Activated CD8-positive, alpha-beta memory T cell treated with anti-CD3 and anti-CD28 coated beads, Interleukin-2, amount 10 ng/mL, durations not matched to agents 7 days and 5 days (primary cell): Measurements from ENCODE around the gene EXOG. TPM values are rescaled to one million over a fixed set of nuclear protein-coding genes. Genes with fewer than 3 reads are reported as not detected.

Experiments
- ATAC-seq: fragments of 150-1000 bp; cut with Tn5 transposase; one replicate; pipeline ENCODE4 v1.10.0; 2021; ENCODE audit warnings: moderate library complexity
- CTCF ChIA-PET: fragments of 350-600 bp; sonication (Branson Sonifier 250); formaldehyde crosslinking; loops from one replicate; lab custom pipeline; 2021; ENCODE audit warnings: antibody characterized with exemption; lab: Charles Lee
- DNase-seq: peaks from one replicate; pipeline ENCODE4 v3.0.0-alpha.2; 2020
- H3K27ac Mint-ChIP-seq: one replicate; pipeline ENCODE4 v1.8.0; 2021; ENCODE audit warnings: mild to moderate bottlenecking, mixed read lengths
- H3K27me3 Mint-ChIP-seq: one replicate; pipeline ENCODE4 v1.8.0; 2021; ENCODE audit warnings: mixed read lengths
- H3K36me3 Mint-ChIP-seq: one replicate; pipeline ENCODE4 v1.8.0; 2021; ENCODE audit warnings: mild to moderate bottlenecking, mixed read lengths
- H3K4me1 Mint-ChIP-seq: one replicate; pipeline ENCODE4 v1.8.0; 2021; ENCODE audit warnings: mixed read lengths
- H3K4me3 Mint-ChIP-seq: one replicate; pipeline ENCODE4 v1.8.0; 2021; ENCODE audit warnings: mild to moderate bottlenecking, moderate library complexity, mixed read lengths
- H3K9me3 Mint-ChIP-seq: one replicate; pipeline ENCODE4 v1.8.0; 2022; ENCODE audit warnings: low read depth, mixed read lengths
- total RNA-seq, 2 experiments: library from RNA; stranded (reverse); gene quantifications; one replicate each; pipeline ENCODE4 v1.2.3, GENCODE V29; 2021

Gene EXOG
- total RNA-seq, 2 experiments from 2014 or later: 19.7 to 23.8 TPM

- DNase-seq (no peak), ATAC-seq (no peak)
- Mint-ChIP-seq H3K27me3 (peaks cover 5% of the 10 kb centered on the region), H3K4me1 (peaks cover 5% of the 10 kb centered on the region), H3K4me3 (no peak overlapping the region), H3K9me3 (no peaks in the 10 kb centered on the region), H3K36me3 (no peaks in the 10 kb centered on the region), H3K27ac (no peak overlapping the region)
- CTCF ChIA-PET: no interaction called here
Measured at GRCh38 chr3:38545550-38545949, 49.4 kb downstream of the EXOG start.

- H3K36me3 Mint-ChIP-seq: no peaks in the 10 kb centered on the region
- H3K27ac Mint-ChIP-seq: no peak overlapping the region
- H3K27me3 Mint-ChIP-seq: peaks cover 5% of the 10 kb centered on the region
- H3K9me3 Mint-ChIP-seq: no peaks in the 10 kb centered on the region
- no peak overlapping the region for H3K4me3 Mint-ChIP-seq
- CTCF ChIA-PET: no interaction called here
- peaks cover 5% of the 10 kb centered on the region for H3K4me1 Mint-ChIP-seq
- ATAC-seq: no peak
- DNase-seq: no peak
Measured at GRCh38 chr3:38545983-38546382, 49.8 kb downstream of the EXOG start.

GRCh38 chr3:38548154-38548931 is 52.2 kb downstream of the EXOG start:
- Mint-ChIP-seq H3K4me3 (no peak overlapping the region), H3K36me3 (no peaks in the 10 kb centered on the region), H3K9me3 (no peaks in the 10 kb centered on the region), H3K27ac (no peak overlapping the region), H3K4me1 (peaks cover 5% of the 10 kb centered on the region), H3K27me3 (peaks cover 5% of the 10 kb centered on the region)
- CTCF ChIA-PET: no interaction called here
- ATAC-seq: no peak
- DNase-seq: no peak

- peaks cover 5% of the 10 kb centered on the region for H3K27me3 Mint-ChIP-seq
- ATAC-seq (no peak), DNase-seq (no peak)
- peaks cover 5% of the 10 kb centered on the region for H3K4me1 Mint-ChIP-seq
- H3K36me3 Mint-ChIP-seq: no peaks in the 10 kb centered on the region
- no peak overlapping the region for H3K27ac Mint-ChIP-seq
- CTCF ChIA-PET: no interaction called here
- no peak overlapping the region for H3K4me3 Mint-ChIP-seq
- no peaks in the 10 kb centered on the region for H3K9me3 Mint-ChIP-seq
Measured at GRCh38 chr3:38549082-38549481, 52.9 kb downstream of the EXOG start.

GRCh38 chr3:38549486-38549885 is 53.3 kb downstream of the EXOG start:
- Mint-ChIP-seq H3K4me3 (no peak overlapping the region), H3K27me3 (peaks cover 5% of the 10 kb centered on the region), H3K4me1 (peaks cover 5% of the 10 kb centered on the region), H3K27ac (no peak overlapping the region), H3K36me3 (no peaks in the 10 kb centered on the region), H3K9me3 (no peaks in the 10 kb centered on the region)
- DNase-seq (peak; percentile 15), ATAC-seq (no peak)
- CTCF ChIA-PET: interaction anchor here (1.3 kb wide), 1 partner anchor 28 kb away, joined by 3 read pairs; no protein-coding TSS in a partner anchor

GRCh38 chr3:38549957-38550840 is 54.1 kb downstream of the EXOG start:
- peak; percentile 37 for DNase-seq
- Mint-ChIP-seq H3K4me3 (no peak overlapping the region), H3K4me1 (peaks cover 5% of the 10 kb centered on the region), H3K9me3 (no peaks in the 10 kb centered on the region), H3K27me3 (peaks cover 5% of the 10 kb centered on the region), H3K27ac (no peak overlapping the region), H3K36me3 (no peaks in the 10 kb centered on the region)
- ATAC-seq: no peak
- CTCF ChIA-PET: interaction anchor here (1.3 kb wide), 1 partner anchor 28 kb away, joined by 3 read pairs; no protein-coding TSS in a partner anchor

GRCh38 chr3:38551026-38551832 is 55.1 kb downstream of the EXOG start:
- ATAC-seq (no peak), DNase-seq (peak; percentile 32)
- Mint-ChIP-seq H3K9me3 (no peaks in the 10 kb centered on the region), H3K4me1 (peaks cover 5% of the 10 kb centered on the region), H3K4me3 (no peak overlapping the region), H3K27me3 (peaks cover 2% of the 10 kb centered on the region), H3K27ac (no peak overlapping the region), H3K36me3 (no peaks in the 10 kb centered on the region)
- CTCF ChIA-PET: no interaction called here

GRCh38 chr3:38552364-38552763 is 56.2 kb downstream of the EXOG start:
- Mint-ChIP-seq H3K4me3 (no peak overlapping the region), H3K9me3 (no peaks in the 10 kb centered on the region), H3K36me3 (no peaks in the 10 kb centered on the region), H3K4me1 (peaks cover 5% of the 10 kb centered on the region), H3K27ac (no peak overlapping the region), H3K27me3 (peaks cover 2% of the 10 kb centered on the region)
- DNase-seq (no peak), ATAC-seq (no peak)
- CTCF ChIA-PET: no interaction called here

GRCh38 chr3:38553071-38553470 is 56.9 kb downstream of the EXOG start:
- CTCF ChIA-PET: interaction anchor here (1.4 kb wide), 1 partner anchor 98 kb away, joined by 3 read pairs; no protein-coding TSS in a partner anchor

GRCh38 chr3:38554127-38554827 is 58.1 kb downstream of the EXOG start:
- H3K27ac Mint-ChIP-seq: no peak overlapping the region
- H3K27me3 Mint-ChIP-seq: peaks cover 2% of the 10 kb centered on the region
- H3K4me1 Mint-ChIP-seq: no peaks in the 10 kb centered on the region
- DNase-seq: no peak
- no peaks in the 10 kb centered on the region for H3K36me3 Mint-ChIP-seq
- CTCF ChIA-PET: interaction anchor here (1.4 kb wide), 1 partner anchor 97 kb away, joined by 3 read pairs; no protein-coding TSS in a partner anchor
- no peak overlapping the region for H3K4me3 Mint-ChIP-seq
- H3K9me3 Mint-ChIP-seq: no peaks in the 10 kb centered on the region
- ATAC-seq: no peak

More at GRCh38 chr3:38553071-38553470, 56.9 kb downstream of the EXOG start:
- H3K27ac Mint-ChIP-seq: no peak overlapping the region
- DNase-seq (no peak), ATAC-seq (no peak)
- no peaks in the 10 kb centered on the region for H3K9me3 Mint-ChIP-seq
- peaks cover 2% of the 10 kb centered on the region for H3K27me3 Mint-ChIP-seq
- peaks cover 3% of the 10 kb centered on the region for H3K4me1 Mint-ChIP-seq
- H3K36me3 Mint-ChIP-seq: no peaks in the 10 kb centered on the region
- no peak overlapping the region for H3K4me3 Mint-ChIP-seq

GRCh38 chr3:38555149-38555840 is 59.2 kb downstream of the EXOG start:
- no peaks in the 10 kb centered on the region for H3K36me3 Mint-ChIP-seq
- CTCF ChIA-PET: no interaction called here

GRCh38 chr3:38555926-38556325 is 59.8 kb downstream of the EXOG start:
- no peaks in the 10 kb centered on the region for H3K36me3 Mint-ChIP-seq
- H3K9me3 Mint-ChIP-seq: no peaks in the 10 kb centered on the region
- no peak overlapping the region for H3K27ac Mint-ChIP-seq
- CTCF ChIA-PET: no interaction called here
- no peaks in the 10 kb centered on the region for H3K4me1 Mint-ChIP-seq
- no peak for DNase-seq
- H3K27me3 Mint-ChIP-seq: peaks cover 2% of the 10 kb centered on the region
- no peak for ATAC-seq
- H3K4me3 Mint-ChIP-seq: no peak overlapping the region

More at GRCh38 chr3:38555149-38555840, 59.2 kb downstream of the EXOG start:
- Mint-ChIP-seq H3K27me3 (peaks cover 2% of the 10 kb centered on the region), H3K27ac (no peak overlapping the region), H3K4me3 (no peak overlapping the region), H3K4me1 (no peaks in the 10 kb centered on the region), H3K9me3 (no peaks in the 10 kb centered on the region)
- ATAC-seq (no peak), DNase-seq (no peak)
